ENCODE data around the gene ADCY5.

ADCY5 gene

GRCh38 chr3:123453675-123454074 lies 4.8 kb upstream of the ADCY5 start:
- H2BK120ac ChIP-seq (ENCODE audit: low read depth, low read length) = no peak overlapping the region
- no peaks in the 10 kb centered on the region for H3K79me2 ChIP-seq (ENCODE audit: control insufficient read depth, insufficient read depth, low read length)
- H4K5ac ChIP-seq (ENCODE audit: low read length) = no peak overlapping the region
- H3K27me3 ChIP-seq (ENCODE audit: insufficient read depth, low read length, poor library complexity) = no peaks in the 10 kb centered on the region
- H3K27ac ChIP-seq (ENCODE audit: low read depth, low read length) = no peak overlapping the region
- no peaks in the 10 kb centered on the region for H3K4me1 ChIP-seq (ENCODE audit: control insufficient read depth, low read depth, low read length)
- H3K4me2 ChIP-seq (ENCODE audit: low read length) = no peak overlapping the region
- H3K9ac ChIP-seq (ENCODE audit: low read length) = no peak overlapping the region
- H3K36me3 ChIP-seq (ENCODE audit: control insufficient read depth, insufficient read depth, low read length) = no peaks in the 10 kb centered on the region
- no peak overlapping the region for H3K4me3 ChIP-seq (ENCODE audit: low read length)
- H3K4ac ChIP-seq (ENCODE audit: low read depth, low read length) = no peak overlapping the region
- DNase-seq = no peak
- H3K56ac ChIP-seq (ENCODE audit: low read length) = no peak overlapping the region
- H3K79me1 ChIP-seq (ENCODE audit: low read length) = no peaks in the 10 kb centered on the region
- no peak overlapping the region for H2BK5ac ChIP-seq (ENCODE audit: low read length)
- no CpG with 5 or more reads among the region's 3 CpGs for WGBS (ENCODE audit: extremely low coverage, insufficient coverage, low lambda C conversion rate)
- no peak overlapping the region for H2BK15ac ChIP-seq (replicated peaks; ENCODE audit: low read depth)
- no peak overlapping the region for H3K18ac ChIP-seq (ENCODE audit: low read length)
- no peak overlapping the region for H4K8ac ChIP-seq (ENCODE audit: low read depth, low read length)
- H2AK5ac ChIP-seq (ENCODE audit: low read length) = no peak overlapping the region
- H3K23ac ChIP-seq (ENCODE audit: low read length) = no peak overlapping the region

DNA sequence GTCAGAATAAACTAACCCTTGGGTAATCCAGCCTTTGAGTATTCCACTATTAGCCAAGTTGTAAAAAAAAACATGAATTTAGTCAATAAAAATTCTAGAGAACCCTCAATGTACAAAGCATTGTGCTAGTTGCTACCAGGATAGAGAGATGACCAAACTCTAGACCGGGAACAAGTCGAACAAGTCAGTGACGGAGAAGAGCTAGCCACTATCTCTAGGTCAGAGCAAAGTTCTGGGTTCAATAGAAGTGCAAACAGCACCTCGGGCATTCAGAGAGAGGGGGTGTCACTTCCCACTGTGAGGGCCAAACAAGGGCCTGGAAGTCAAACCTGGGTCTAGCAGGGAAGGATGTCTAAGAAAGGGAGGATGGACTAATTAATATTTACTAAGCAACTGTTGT lies 2.3 kb upstream of the ADCY5 start:
- Histone ChIP-seq H3K4me2 (ENCODE audit: low read length) (no peak overlapping the region), H3K18ac (ENCODE audit: low read length) (no peak overlapping the region), H3K27me3 (ENCODE audit: insufficient read depth, low read length, poor library complexity) (peaks cover 3% of the 10 kb centered on the region), H3K36me3 (ENCODE audit: control insufficient read depth, insufficient read depth, low read length) (no peaks in the 10 kb centered on the region), H4K8ac (ENCODE audit: low read depth, low read length) (no peak overlapping the region), H3K4me1 (ENCODE audit: control insufficient read depth, low read depth, low read length) (no peaks in the 10 kb centered on the region), H2AK5ac (ENCODE audit: low read length) (no peak overlapping the region), H4K5ac (ENCODE audit: low read length) (no peak overlapping the region), H3K79me1 (ENCODE audit: low read length) (no peaks in the 10 kb centered on the region), H3K9ac (ENCODE audit: low read length) (no peak overlapping the region), H3K56ac (ENCODE audit: low read length) (no peak overlapping the region), H3K4ac (ENCODE audit: low read depth, low read length) (no peak overlapping the region), H2BK5ac (ENCODE audit: low read length) (no peak overlapping the region), H3K27ac (ENCODE audit: low read depth, low read length) (no peak overlapping the region), H3K23ac (ENCODE audit: low read length) (no peak overlapping the region), H3K79me2 (ENCODE audit: control insufficient read depth, insufficient read depth, low read length) (no peaks in the 10 kb centered on the region), H3K4me3 (ENCODE audit: low read length) (no peak overlapping the region), H2BK15ac (replicated peaks; ENCODE audit: low read depth) (no peak overlapping the region), H2BK120ac (ENCODE audit: low read depth, low read length) (no peak overlapping the region)
- DNase-seq = no peak
- no CpG with 5 or more reads among the region's 4 CpGs for whole genome bisulfite sequencing (ENCODE audit: extremely low coverage, insufficient coverage, low lambda C conversion rate)

- WGBS (ENCODE audit: extremely low coverage, insufficient coverage, low lambda C conversion rate) = no CpG with 5 or more reads among the region's 33 CpGs
- Histone ChIP-seq H3K4me2 (ENCODE audit: low read length) (peak overlapping the region; percentile 75), H3K4me3 (ENCODE audit: low read length) (peak overlapping the region; percentile 48), H3K18ac (ENCODE audit: low read length) (no peak overlapping the region), H2AK5ac (ENCODE audit: low read length) (no peak overlapping the region), H3K27me3 (ENCODE audit: insufficient read depth, low read length, poor library complexity) (peaks cover 3% of the 10 kb centered on the region), H4K5ac (ENCODE audit: low read length) (no peak overlapping the region), H2BK120ac (ENCODE audit: low read depth, low read length) (no peak overlapping the region), H3K4me1 (ENCODE audit: control insufficient read depth, low read depth, low read length) (no peaks in the 10 kb centered on the region), H3K36me3 (ENCODE audit: control insufficient read depth, insufficient read depth, low read length) (no peaks in the 10 kb centered on the region), H3K23ac (ENCODE audit: low read length) (no peak overlapping the region), H4K8ac (ENCODE audit: low read depth, low read length) (no peak overlapping the region), H3K9ac (ENCODE audit: low read length) (peak overlapping the region; percentile 54), H3K27ac (ENCODE audit: low read depth, low read length) (no peak overlapping the region), H2BK15ac (replicated peaks; ENCODE audit: low read depth) (no peak overlapping the region), H3K79me1 (ENCODE audit: low read length) (no peaks in the 10 kb centered on the region), H3K56ac (ENCODE audit: low read length) (peak overlapping the region; percentile 80), H3K79me2 (ENCODE audit: control insufficient read depth, insufficient read depth, low read length) (no peaks in the 10 kb centered on the region), H2BK5ac (ENCODE audit: low read length) (no peak overlapping the region), H3K4ac (ENCODE audit: low read depth, low read length) (no peak overlapping the region)
- peak; percentile 32 for DNase-seq
These were observed 1.2 kb upstream of the ADCY5 start for GRCh38 chr3:123449997-123450604.

DNA sequence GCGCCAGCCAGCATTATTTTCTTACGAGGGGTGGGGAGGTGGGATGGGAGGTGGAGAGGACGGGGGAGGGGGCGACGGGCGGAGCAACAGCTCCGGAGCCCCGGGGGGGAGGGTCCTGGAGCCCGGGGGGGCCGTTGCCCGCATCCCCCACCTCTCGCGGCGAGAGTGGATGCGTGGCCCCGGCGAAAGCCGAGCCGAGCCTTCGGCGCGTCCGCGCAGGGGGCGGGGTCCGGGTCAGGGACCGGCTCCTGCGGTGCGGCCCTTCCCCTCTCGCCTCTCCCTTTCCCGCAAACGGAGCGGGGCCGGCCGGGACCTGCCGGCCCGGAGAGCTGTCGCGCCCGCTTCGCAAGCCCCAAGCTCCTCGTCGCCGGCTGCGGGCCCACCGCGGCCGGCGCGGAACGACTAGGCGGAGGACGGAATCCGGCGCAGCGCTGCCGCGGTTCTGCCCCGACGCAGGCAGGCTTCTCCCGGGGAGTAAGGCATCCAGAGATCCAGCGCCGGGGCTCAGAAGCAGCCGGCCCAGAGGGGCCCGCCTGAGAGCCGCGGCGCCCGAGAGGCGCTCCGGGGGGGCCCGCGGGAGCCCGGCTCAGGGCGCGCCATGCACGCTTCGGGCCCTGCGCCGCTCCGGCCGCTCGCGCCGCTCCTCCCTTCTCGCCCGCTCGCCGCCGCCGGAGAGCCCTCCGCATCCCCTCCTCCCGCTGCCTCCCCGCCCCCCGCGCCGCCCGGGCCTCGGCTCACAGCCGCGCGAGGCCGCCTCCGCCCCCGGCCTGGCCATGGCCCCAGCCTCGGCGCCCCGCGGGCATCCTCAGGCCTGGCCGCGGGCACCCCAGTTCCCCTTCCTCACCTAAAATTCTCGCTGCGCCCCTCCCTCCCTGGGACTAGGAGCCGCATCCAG lies 459 bp upstream of the ADCY5 start:
- peak overlapping the region; percentile 78 for H3K4me2 ChIP-seq (ENCODE audit: low read length)
- peak overlapping the region; percentile 48 for H3K4me3 ChIP-seq (ENCODE audit: low read length)
- WGBS (ENCODE audit: extremely low coverage, insufficient coverage, low lambda C conversion rate) = no CpG with 5 or more reads among the region's 114 CpGs
- no peak overlapping the region for H2BK15ac ChIP-seq (replicated peaks; ENCODE audit: low read depth)
- H3K4ac ChIP-seq (ENCODE audit: low read depth, low read length) = no peak overlapping the region
- no peak overlapping the region for H2BK120ac ChIP-seq (ENCODE audit: low read depth, low read length)
- H3K9ac ChIP-seq (ENCODE audit: low read length) = peak overlapping the region; percentile 54
- no peaks in the 10 kb centered on the region for H3K4me1 ChIP-seq (ENCODE audit: control insufficient read depth, low read depth, low read length)
- no peaks in the 10 kb centered on the region for H3K36me3 ChIP-seq (ENCODE audit: control insufficient read depth, insufficient read depth, low read length)
- H3K23ac ChIP-seq (ENCODE audit: low read length) = no peak overlapping the region
- H4K8ac ChIP-seq (ENCODE audit: low read depth, low read length) = no peak overlapping the region
- peak; percentile 45 for DNase-seq
- peaks cover 3% of the 10 kb centered on the region for H3K27me3 ChIP-seq (ENCODE audit: insufficient read depth, low read length, poor library complexity)
- no peak overlapping the region for H2AK5ac ChIP-seq (ENCODE audit: low read length)
- no peak overlapping the region for H3K18ac ChIP-seq (ENCODE audit: low read length)
- H3K79me2 ChIP-seq (ENCODE audit: control insufficient read depth, insufficient read depth, low read length) = no peaks in the 10 kb centered on the region
- H3K27ac ChIP-seq (ENCODE audit: low read depth, low read length) = no peak overlapping the region
- no peaks in the 10 kb centered on the region for H3K79me1 ChIP-seq (ENCODE audit: low read length)
- no peak overlapping the region for H2BK5ac ChIP-seq (ENCODE audit: low read length)
- no peak overlapping the region for H4K5ac ChIP-seq (ENCODE audit: low read length)
- peak overlapping the region; percentile 80 for H3K56ac ChIP-seq (ENCODE audit: low read length)

GRCh38 chr3:123447749-123448517 lies 957 bp downstream of the ADCY5 start:
- Histone ChIP-seq H2AK5ac (ENCODE audit: low read length) (no peak overlapping the region), H3K36me3 (ENCODE audit: control insufficient read depth, insufficient read depth, low read length) (no peaks in the 10 kb centered on the region), H4K8ac (ENCODE audit: low read depth, low read length) (no peak overlapping the region), H3K4ac (ENCODE audit: low read depth, low read length) (no peak overlapping the region), H3K18ac (ENCODE audit: low read length) (no peak overlapping the region), H3K79me1 (ENCODE audit: low read length) (no peaks in the 10 kb centered on the region), H3K9ac (ENCODE audit: low read length) (no peak overlapping the region), H3K4me1 (ENCODE audit: control insufficient read depth, low read depth, low read length) (no peaks in the 10 kb centered on the region), H3K27ac (ENCODE audit: low read depth, low read length) (no peak overlapping the region), H4K5ac (ENCODE audit: low read length) (no peak overlapping the region), H2BK5ac (ENCODE audit: low read length) (no peak overlapping the region), H2BK15ac (replicated peaks; ENCODE audit: low read depth) (no peak overlapping the region), H2BK120ac (ENCODE audit: low read depth, low read length) (no peak overlapping the region), H3K4me2 (ENCODE audit: low read length) (no peak overlapping the region), H3K79me2 (ENCODE audit: control insufficient read depth, insufficient read depth, low read length) (no peaks in the 10 kb centered on the region), H3K23ac (ENCODE audit: low read length) (peak overlapping the region; percentile 66), H3K4me3 (ENCODE audit: low read length) (no peak overlapping the region), H3K56ac (ENCODE audit: low read length) (peak overlapping the region; percentile 49), H3K27me3 (ENCODE audit: insufficient read depth, low read length, poor library complexity) (peaks cover 3% of the 10 kb centered on the region)
- peak; percentile 72 for DNase-seq
- WGBS (ENCODE audit: extremely low coverage, insufficient coverage, low lambda C conversion rate) = no CpG with 5 or more reads among the region's 110 CpGs
